HL-60 (cell line): Measurements from ENCODE around the gene KCNQ5.

ENCODE experiments used
- POLR2AphosphoS5 ChIP-seq: IDR thresholded peaks from 2 replicates; pipeline ENCODE4 v1.6.1; 2012; ENCODE audit warnings: low read depth
- TF ChIP-seq, protein P1 (sequence below): IDR thresholded peaks from one replicate; pipeline ENCODE4 v1.5.1; 2011; ENCODE audit warnings: low read length, control low read depth, inconsistent platforms; ENCODE audit not compliant: insufficient read depth
- TF ChIP-seq, protein P2 (sequence below): IDR thresholded peaks from 2 replicates; pipeline ENCODE4 v1.6.1; 2012; ENCODE audit warnings: low read depth; ENCODE audit not compliant: insufficient replicate concordance

DNA sequence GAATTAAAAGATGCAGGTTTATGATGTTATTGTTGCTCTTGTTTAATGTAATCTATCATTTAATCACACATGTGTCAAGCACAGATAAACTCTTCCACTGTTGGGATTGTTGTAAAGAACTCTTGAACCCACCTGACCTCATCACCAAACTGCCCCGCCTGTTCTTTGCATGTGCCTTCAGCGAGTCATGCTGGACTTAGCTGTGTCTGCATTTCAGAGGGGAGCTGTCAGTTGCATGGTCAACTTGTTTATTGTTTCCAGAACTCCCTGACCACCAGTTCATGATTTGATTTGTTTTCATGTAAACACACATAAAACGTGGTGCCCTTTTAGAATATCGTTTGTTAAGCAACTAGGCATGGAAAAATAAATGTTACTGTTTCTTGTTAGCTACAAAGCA, 509.8 kb downstream of the KCNQ5 start:
- TF ChIP-seq, protein P1, sequence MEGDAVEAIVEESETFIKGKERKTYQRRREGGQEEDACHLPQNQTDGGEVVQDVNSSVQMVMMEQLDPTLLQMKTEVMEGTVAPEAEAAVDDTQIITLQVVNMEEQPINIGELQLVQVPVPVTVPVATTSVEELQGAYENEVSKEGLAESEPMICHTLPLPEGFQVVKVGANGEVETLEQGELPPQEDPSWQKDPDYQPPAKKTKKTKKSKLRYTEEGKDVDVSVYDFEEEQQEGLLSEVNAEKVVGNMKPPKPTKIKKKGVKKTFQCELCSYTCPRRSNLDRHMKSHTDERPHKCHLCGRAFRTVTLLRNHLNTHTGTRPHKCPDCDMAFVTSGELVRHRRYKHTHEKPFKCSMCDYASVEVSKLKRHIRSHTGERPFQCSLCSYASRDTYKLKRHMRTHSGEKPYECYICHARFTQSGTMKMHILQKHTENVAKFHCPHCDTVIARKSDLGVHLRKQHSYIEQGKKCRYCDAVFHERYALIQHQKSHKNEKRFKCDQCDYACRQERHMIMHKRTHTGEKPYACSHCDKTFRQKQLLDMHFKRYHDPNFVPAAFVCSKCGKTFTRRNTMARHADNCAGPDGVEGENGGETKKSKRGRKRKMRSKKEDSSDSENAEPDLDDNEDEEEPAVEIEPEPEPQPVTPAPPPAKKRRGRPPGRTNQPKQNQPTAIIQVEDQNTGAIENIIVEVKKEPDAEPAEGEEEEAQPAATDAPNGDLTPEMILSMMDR = no peak
- no peak for TF ChIP-seq POLR2AphosphoS5
- TF ChIP-seq, protein P2, sequence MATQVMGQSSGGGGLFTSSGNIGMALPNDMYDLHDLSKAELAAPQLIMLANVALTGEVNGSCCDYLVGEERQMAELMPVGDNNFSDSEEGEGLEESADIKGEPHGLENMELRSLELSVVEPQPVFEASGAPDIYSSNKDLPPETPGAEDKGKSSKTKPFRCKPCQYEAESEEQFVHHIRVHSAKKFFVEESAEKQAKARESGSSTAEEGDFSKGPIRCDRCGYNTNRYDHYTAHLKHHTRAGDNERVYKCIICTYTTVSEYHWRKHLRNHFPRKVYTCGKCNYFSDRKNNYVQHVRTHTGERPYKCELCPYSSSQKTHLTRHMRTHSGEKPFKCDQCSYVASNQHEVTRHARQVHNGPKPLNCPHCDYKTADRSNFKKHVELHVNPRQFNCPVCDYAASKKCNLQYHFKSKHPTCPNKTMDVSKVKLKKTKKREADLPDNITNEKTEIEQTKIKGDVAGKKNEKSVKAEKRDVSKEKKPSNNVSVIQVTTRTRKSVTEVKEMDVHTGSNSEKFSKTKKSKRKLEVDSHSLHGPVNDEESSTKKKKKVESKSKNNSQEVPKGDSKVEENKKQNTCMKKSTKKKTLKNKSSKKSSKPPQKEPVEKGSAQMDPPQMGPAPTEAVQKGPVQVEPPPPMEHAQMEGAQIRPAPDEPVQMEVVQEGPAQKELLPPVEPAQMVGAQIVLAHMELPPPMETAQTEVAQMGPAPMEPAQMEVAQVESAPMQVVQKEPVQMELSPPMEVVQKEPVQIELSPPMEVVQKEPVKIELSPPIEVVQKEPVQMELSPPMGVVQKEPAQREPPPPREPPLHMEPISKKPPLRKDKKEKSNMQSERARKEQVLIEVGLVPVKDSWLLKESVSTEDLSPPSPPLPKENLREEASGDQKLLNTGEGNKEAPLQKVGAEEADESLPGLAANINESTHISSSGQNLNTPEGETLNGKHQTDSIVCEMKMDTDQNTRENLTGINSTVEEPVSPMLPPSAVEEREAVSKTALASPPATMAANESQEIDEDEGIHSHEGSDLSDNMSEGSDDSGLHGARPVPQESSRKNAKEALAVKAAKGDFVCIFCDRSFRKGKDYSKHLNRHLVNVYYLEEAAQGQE = no peak
